Transverse colon (tissue), 4 donors: ENCODE results near the gene SLC35B4.

Experiments used
- EP300 ChIP-seq: sonication (generic); formaldehyde crosslinking; IDR thresholded peaks from one replicate; pipeline ENCODE4 v1.6.1; 2017; ENCODE audit warnings: antibody characterized with exemption, low read depth
- POLR2A ChIP-seq: fragments of 450-650 bp; IDR thresholded peaks from one replicate; pipeline ENCODE4 v1.6.1; 2016; ENCODE audit warnings: antibody characterized with exemption, mild to moderate bottlenecking, moderate library complexity
- POLR2AphosphoS5 ChIP-seq, 3 donors: sonication (generic); formaldehyde crosslinking; IDR thresholded peaks; one replicate each; pipeline ENCODE4 v1.6.1; 2016; ENCODE audit warnings: antibody characterized with exemption in 3 of 3
- TF ChIP-seq, protein P1 (sequence below), 5 experiments: fragments of 200-600 bp in 3 of 5; fragments of 450-650 bp in 2 of 5; sonication (generic) in 3 of 5; IDR thresholded peaks; 1 replicate in 2 of 5; 2 replicates in 3 of 5; pipeline ENCODE4 v1.5.1; 2016 to 2017; ENCODE audit warnings: antibody characterized with exemption in 5 of 5, inconsistent platforms in 3 of 5, mild to moderate bottlenecking in 2 of 5, moderate library complexity in 1 of 5

- TF ChIP-seq, protein P1, sequence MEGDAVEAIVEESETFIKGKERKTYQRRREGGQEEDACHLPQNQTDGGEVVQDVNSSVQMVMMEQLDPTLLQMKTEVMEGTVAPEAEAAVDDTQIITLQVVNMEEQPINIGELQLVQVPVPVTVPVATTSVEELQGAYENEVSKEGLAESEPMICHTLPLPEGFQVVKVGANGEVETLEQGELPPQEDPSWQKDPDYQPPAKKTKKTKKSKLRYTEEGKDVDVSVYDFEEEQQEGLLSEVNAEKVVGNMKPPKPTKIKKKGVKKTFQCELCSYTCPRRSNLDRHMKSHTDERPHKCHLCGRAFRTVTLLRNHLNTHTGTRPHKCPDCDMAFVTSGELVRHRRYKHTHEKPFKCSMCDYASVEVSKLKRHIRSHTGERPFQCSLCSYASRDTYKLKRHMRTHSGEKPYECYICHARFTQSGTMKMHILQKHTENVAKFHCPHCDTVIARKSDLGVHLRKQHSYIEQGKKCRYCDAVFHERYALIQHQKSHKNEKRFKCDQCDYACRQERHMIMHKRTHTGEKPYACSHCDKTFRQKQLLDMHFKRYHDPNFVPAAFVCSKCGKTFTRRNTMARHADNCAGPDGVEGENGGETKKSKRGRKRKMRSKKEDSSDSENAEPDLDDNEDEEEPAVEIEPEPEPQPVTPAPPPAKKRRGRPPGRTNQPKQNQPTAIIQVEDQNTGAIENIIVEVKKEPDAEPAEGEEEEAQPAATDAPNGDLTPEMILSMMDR (IDR thresholded peaks at IDR 0.05): no peak
- TF ChIP-seq POLR2A (no peak), POLR2AphosphoS5 (IDR thresholded peaks at IDR 0.05) (no peak), EP300 (no peak)
Observed at GRCh38 chr7:134357486-134357885, 40.8 kb upstream of the SLC35B4 start.
